ENCODE measurements around the gene NAB2. TPM values are rescaled to one million over a fixed set of nuclear protein-coding genes. Genes with fewer than 3 reads are reported as not detected.

Gene NAB2
- polyA plus RNA-seq, 3 donors: 1.00 to 8.3 (median 2.7) TPM

DNA sequence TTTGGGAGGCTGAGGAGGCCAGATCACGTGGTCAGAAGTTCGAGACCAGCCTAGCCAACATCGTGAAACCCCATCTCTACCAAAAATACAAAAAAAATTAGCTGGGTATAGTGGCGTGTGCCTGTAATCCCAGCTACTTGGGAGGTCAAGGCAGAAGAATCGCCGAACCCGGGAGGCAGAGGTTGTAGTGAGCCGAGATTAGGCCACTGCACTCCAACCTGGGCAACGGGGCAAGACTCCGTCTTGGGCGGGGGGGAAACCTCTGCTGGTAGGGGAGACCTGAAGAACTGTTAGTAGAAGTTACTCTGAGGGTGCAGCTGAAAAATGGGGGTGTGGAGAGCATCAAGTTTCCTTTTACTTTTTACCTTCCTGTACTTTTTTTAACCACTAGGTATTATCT, 37.1 kb downstream of the NAB2 start:
- Histone ChIP-seq H2AFZ (ENCODE audit: insufficient read depth, low read depth, low read length, poor library complexity, severe bottlenecking) (no peak overlapping the region), H3K36me3 (replicated peaks in 1 of 2; ENCODE audit: control insufficient read depth in 1 of 2, insufficient read depth in 2 of 2, low read length in 2 of 2) (peaks cover 0 to 2% of the 10 kb centered on the region in 2 donors), H3K4me2 (replicated peaks; ENCODE audit: extremely low read depth, low read length, poor library complexity, severe bottlenecking) (no peak overlapping the region), H3K27ac (ENCODE audit: low read depth in 1 of 2, low read length in 2 of 2) (no peak overlapping the region), H3K79me2 (ENCODE audit: insufficient read depth, low read length) (peaks cover 26% of the 10 kb centered on the region), H3K4me1 (ENCODE audit: control insufficient read depth in 1 of 2, insufficient read depth in 2 of 2, low read length in 2 of 2) (peaks cover 21 to 28% of the 10 kb centered on the region in 2 donors), H4K20me1 (ENCODE audit: insufficient read depth, low read length) (peaks cover 12% of the 10 kb centered on the region), H3K9ac (ENCODE audit: insufficient read depth, low read length, poor library complexity, severe bottlenecking) (no peak overlapping the region), H3K27me3 (ENCODE audit: control insufficient read depth in 2 of 2, insufficient read depth in 2 of 2, low read length in 2 of 2) (peaks cover 0 to 16% of the 10 kb centered on the region in 2 donors), H3K9me3 (replicated peaks in 1 of 2; ENCODE audit: control insufficient read depth in 1 of 2, insufficient read depth in 1 of 2, low read length in 2 of 2) (peaks cover 0 to 3% of the 10 kb centered on the region in 2 donors), H3K4me3 (replicated peaks in 1 of 3; ENCODE audit: low read depth in 2 of 3, low read length in 3 of 3) (no peak overlapping the region)
- TF ChIP-seq, protein P1, sequence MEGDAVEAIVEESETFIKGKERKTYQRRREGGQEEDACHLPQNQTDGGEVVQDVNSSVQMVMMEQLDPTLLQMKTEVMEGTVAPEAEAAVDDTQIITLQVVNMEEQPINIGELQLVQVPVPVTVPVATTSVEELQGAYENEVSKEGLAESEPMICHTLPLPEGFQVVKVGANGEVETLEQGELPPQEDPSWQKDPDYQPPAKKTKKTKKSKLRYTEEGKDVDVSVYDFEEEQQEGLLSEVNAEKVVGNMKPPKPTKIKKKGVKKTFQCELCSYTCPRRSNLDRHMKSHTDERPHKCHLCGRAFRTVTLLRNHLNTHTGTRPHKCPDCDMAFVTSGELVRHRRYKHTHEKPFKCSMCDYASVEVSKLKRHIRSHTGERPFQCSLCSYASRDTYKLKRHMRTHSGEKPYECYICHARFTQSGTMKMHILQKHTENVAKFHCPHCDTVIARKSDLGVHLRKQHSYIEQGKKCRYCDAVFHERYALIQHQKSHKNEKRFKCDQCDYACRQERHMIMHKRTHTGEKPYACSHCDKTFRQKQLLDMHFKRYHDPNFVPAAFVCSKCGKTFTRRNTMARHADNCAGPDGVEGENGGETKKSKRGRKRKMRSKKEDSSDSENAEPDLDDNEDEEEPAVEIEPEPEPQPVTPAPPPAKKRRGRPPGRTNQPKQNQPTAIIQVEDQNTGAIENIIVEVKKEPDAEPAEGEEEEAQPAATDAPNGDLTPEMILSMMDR (IDR thresholded peaks at IDR 0.05): no peak
- H3K4me1 Mint-ChIP-seq: peaks cover 26% of the 10 kb centered on the region
- peaks cover 0 to 8% (median 3%) of the 10 kb centered on the region in 7 donors for H3K9me3 Mint-ChIP-seq
- H3K27ac Mint-ChIP-seq: no peak overlapping the region
- peaks cover 5 to 27% (median 26%) of the 10 kb centered on the region in 3 donors for H3K27me3 Mint-ChIP-seq (ENCODE audit: low read depth in 3 of 3)
- DNase-seq: no peak
- H3K4me3 Mint-ChIP-seq: peak overlapping the region in 1 of 2 donors; percentile 21
- intact Hi-C loops (cut with micrococcal nuclease): loop anchor here in 1 of 2 donors (5.0 kb wide), 1 partner anchor 36 kb away; no protein-coding TSS in a partner anchor
- peaks cover 7 to 8% of the 10 kb centered on the region in 2 donors for H3K36me3 Mint-ChIP-seq
- WGBS (ENCODE audit: insufficient coverage): 100% methylated on average over 2 of the region's 11 CpGs

DNA sequence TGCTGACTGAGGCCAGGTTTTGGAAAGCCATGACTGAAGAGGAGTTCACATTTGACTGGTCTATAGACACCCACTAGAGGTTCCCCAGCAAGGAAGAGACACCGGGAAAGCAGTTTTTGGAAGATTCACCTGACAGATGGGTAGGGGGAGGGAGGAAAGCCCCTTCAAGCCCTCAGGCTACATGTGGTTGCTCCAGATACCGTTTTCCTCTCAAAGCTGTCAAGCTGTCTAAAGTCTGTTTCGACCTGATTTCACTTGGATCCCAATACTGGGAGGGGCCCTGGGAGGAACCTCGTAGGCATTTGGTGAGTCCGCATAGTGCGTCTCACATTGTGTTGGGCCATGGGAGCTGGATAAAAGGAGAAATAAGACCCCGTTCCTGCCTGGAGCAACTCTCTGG, 37.6 kb downstream of the NAB2 start:
- Histone ChIP-seq H3K27ac (ENCODE audit: low read depth in 1 of 2, low read length in 2 of 2) (no peak overlapping the region), H3K4me1 (ENCODE audit: control insufficient read depth in 1 of 2, insufficient read depth in 2 of 2, low read length in 2 of 2) (peaks cover 26 to 33% of the 10 kb centered on the region in 2 donors)
- WGBS (ENCODE audit: insufficient coverage): 62% methylated on average over 7 of the region's 7 CpGs

More for the DNA sequence above, 37.6 kb downstream of the NAB2 start:
- Histone ChIP-seq H3K9ac (ENCODE audit: insufficient read depth, low read length, poor library complexity, severe bottlenecking) (no peak overlapping the region), H3K36me3 (replicated peaks in 1 of 2; ENCODE audit: control insufficient read depth in 1 of 2, insufficient read depth in 2 of 2, low read length in 2 of 2) (peaks cover 0 to 6% of the 10 kb centered on the region in 2 donors), H3K4me2 (replicated peaks; ENCODE audit: extremely low read depth, low read length, poor library complexity, severe bottlenecking) (peak overlapping the region; percentile 100), H3K27me3 (ENCODE audit: control insufficient read depth in 2 of 2, insufficient read depth in 2 of 2, low read length in 2 of 2) (peaks cover 0 to 16% of the 10 kb centered on the region in 2 donors), H3K9me3 (replicated peaks in 1 of 2; ENCODE audit: control insufficient read depth in 1 of 2, insufficient read depth in 1 of 2, low read length in 2 of 2) (peaks cover 0 to 3% of the 10 kb centered on the region in 2 donors), H3K4me3 (replicated peaks in 1 of 3; ENCODE audit: low read depth in 2 of 3, low read length in 3 of 3) (peak overlapping the region in 1 of 3 experiments; percentile 92), H4K20me1 (ENCODE audit: insufficient read depth, low read length) (peaks cover 17% of the 10 kb centered on the region), H2AFZ (ENCODE audit: insufficient read depth, low read depth, low read length, poor library complexity, severe bottlenecking) (no peak overlapping the region), H3K79me2 (ENCODE audit: insufficient read depth, low read length) (peaks cover 31% of the 10 kb centered on the region)
- intact Hi-C loops (cut with micrococcal nuclease): loop anchor here in 1 of 2 donors (5.0 kb wide), 1 partner anchor 36 kb away; no protein-coding TSS in a partner anchor
- H3K4me3 Mint-ChIP-seq: peak overlapping the region; percentile 93 to 95
- H3K4me1 Mint-ChIP-seq: peaks cover 31% of the 10 kb centered on the region
- DNase-seq: no peak
- TF ChIP-seq, protein P1 (IDR thresholded peaks at IDR 0.05): no peak
- H3K9me3 Mint-ChIP-seq: peaks cover 0 to 8% (median 3%) of the 10 kb centered on the region in 7 donors
- peak overlapping the region in 1 of 7 donors; percentile 63 for H3K27ac Mint-ChIP-seq
- peaks cover 5 to 29% (median 26%) of the 10 kb centered on the region in 3 donors for H3K27me3 Mint-ChIP-seq (ENCODE audit: low read depth in 3 of 3)
- peaks cover 12 to 13% of the 10 kb centered on the region in 2 donors for H3K36me3 Mint-ChIP-seq
